CD14-positive monocyte (primary cell): ENCODE results near the gene AREL1. TPM values are rescaled to one million over a fixed set of nuclear protein-coding genes. Genes with fewer than 3 reads are reported as not detected.

ENCODE experiments used
- DNase-seq, 3 donors: peaks; one replicate each; pipeline ENCODE4 v3.0.0-alpha.2; 2011 to 2022
- H2AFZ ChIP-seq: 2 replicates; pipeline ENCODE4 v1.6.0; 2012; ENCODE audit warnings: mild to moderate bottlenecking, low read depth, low read length, inconsistent platforms; ENCODE audit not compliant: insufficient read depth, poor library complexity, severe bottlenecking
- H3K27ac ChIP-seq, 2 donors: 1 replicate in 1 of 2; 2 replicates in 1 of 2; pipeline ENCODE4 v1.5.1; 2012 to 2013; ENCODE audit warnings: low read length in 2 of 2, control low read depth in 1 of 2, inconsistent platforms in 1 of 2, low read depth in 1 of 2, mild to moderate bottlenecking in 1 of 2
- H3K27me3 ChIP-seq, 2 donors: one replicate each; pipeline versions ENCODE4 v1.6.0 to v1.6.1; 2011 to 2013; ENCODE audit warnings: low read length in 2 of 2; ENCODE audit not compliant: control insufficient read depth in 2 of 2, insufficient read depth in 2 of 2
- H3K36me3 ChIP-seq, 2 donors: replicated peaks in 1 of 2; 1 replicate in 1 of 2; 2 replicates in 1 of 2; pipeline versions ENCODE4 v1.5.1 to v1.6.1; 2012 to 2013; ENCODE audit warnings: low read length in 2 of 2, control low read depth in 1 of 2, inconsistent platforms in 1 of 2, mild to moderate bottlenecking in 1 of 2; ENCODE audit not compliant: insufficient read depth in 2 of 2, control insufficient read depth in 1 of 2
- H3K4me1 ChIP-seq, 2 donors: 1 replicate in 1 of 2; 2 replicates in 1 of 2; pipeline versions ENCODE4 v1.5.1 to v1.6.1; 2012 to 2013; ENCODE audit warnings: low read length in 2 of 2, control low read depth in 1 of 2, inconsistent platforms in 1 of 2, mild to moderate bottlenecking in 1 of 2, moderate library complexity in 1 of 2; ENCODE audit not compliant: insufficient read depth in 2 of 2, control insufficient read depth in 1 of 2
- H3K4me2 ChIP-seq: replicated peaks from 2 replicates; pipeline ENCODE3; 2012; ENCODE audit warnings: low read length, moderate library complexity, mild to moderate bottlenecking; ENCODE audit not compliant: poor library complexity, severe bottlenecking; ENCODE audit errors: extremely low read depth
- H3K4me3 ChIP-seq, 3 experiments: fragments of 200-600 bp in 1 of 3; sonication (generic) in 1 of 3; replicated peaks in 1 of 3; 1 replicate in 2 of 3; 2 replicates in 1 of 3; pipeline ENCODE4 v1.5.1; 2011 to 2013; ENCODE audit warnings: low read length in 3 of 3, mild to moderate bottlenecking in 3 of 3, control low read depth in 2 of 3, low read depth in 2 of 3, inconsistent platforms in 1 of 3, moderate library complexity in 1 of 3
- H3K79me2 ChIP-seq: 2 replicates; pipeline ENCODE4 v1.6.0; 2012; ENCODE audit warnings: mild to moderate bottlenecking, control low read depth, inconsistent platforms, low read length, moderate library complexity; ENCODE audit not compliant: insufficient read depth
- H3K9ac ChIP-seq: 2 replicates; pipeline ENCODE4 v1.6.0; 2017; ENCODE audit warnings: low read length, mild to moderate bottlenecking; ENCODE audit not compliant: insufficient read depth, poor library complexity, severe bottlenecking
- H3K9me3 ChIP-seq, 2 donors: replicated peaks in 1 of 2; 1 replicate in 1 of 2; 2 replicates in 1 of 2; pipeline versions ENCODE4 v1.5.1 to v1.6.1; 2012 to 2013; ENCODE audit warnings: low read length in 2 of 2, control low read depth in 1 of 2; ENCODE audit not compliant: control insufficient read depth in 1 of 2, insufficient read depth in 1 of 2
- H4K20me1 ChIP-seq: 2 replicates; pipeline ENCODE4 v1.6.0; 2012; ENCODE audit warnings: mild to moderate bottlenecking, low read length, control low read depth, moderate library complexity; ENCODE audit not compliant: insufficient read depth
- H3K27ac Mint-ChIP-seq, 7 donors: one replicate each; pipeline ENCODE4 v1.8.0; 2020; ENCODE audit warnings: mild to moderate bottlenecking in 7 of 7, mixed read lengths in 7 of 7, moderate library complexity in 6 of 7, inconsistent platforms in 2 of 7
- H3K27me3 Mint-ChIP-seq, 3 donors: one replicate each; pipeline ENCODE4 v1.8.0; 2021 to 2022; ENCODE audit warnings: low read depth in 3 of 3, mild to moderate bottlenecking in 3 of 3, mixed read lengths in 3 of 3, moderate library complexity in 3 of 3, inconsistent platforms in 1 of 3
- H3K36me3 Mint-ChIP-seq, 2 donors: one replicate each; pipeline ENCODE4 v1.8.0; 2020; ENCODE audit warnings: mixed read lengths in 2 of 2, inconsistent platforms in 1 of 2, mild to moderate bottlenecking in 1 of 2
- H3K4me1 Mint-ChIP-seq: one replicate; pipeline ENCODE4 v1.8.0; 2020; ENCODE audit warnings: mild to moderate bottlenecking, mixed read lengths
- H3K4me3 Mint-ChIP-seq, 2 donors: one replicate each; pipeline ENCODE4 v1.8.0; 2020; ENCODE audit warnings: mild to moderate bottlenecking in 2 of 2, mixed read lengths in 2 of 2, moderate library complexity in 1 of 2
- H3K9me3 Mint-ChIP-seq, 7 donors: one replicate each; pipeline ENCODE4 v1.8.0; 2020 to 2022; ENCODE audit warnings: mixed read lengths in 7 of 7, mild to moderate bottlenecking in 6 of 7, moderate library complexity in 6 of 7, inconsistent platforms in 2 of 7
- CTCF ChIP-seq: fragments of 200-600 bp; IDR thresholded peaks from one replicate; pipeline ENCODE4 v1.8.0; 2022; ENCODE audit warnings: antibody characterized with exemption, mild to moderate bottlenecking
- WGBS: methylation state at CpG from one replicate; pipeline ENCODE4 v1.1.5; 2013; ENCODE audit warnings: missing lambda C conversion rate; ENCODE audit not compliant: insufficient coverage; 5-methylcytosine and 5-hydroxymethylcytosine counted together
- intact Hi-C, 2 donors: fragments of 100-400 bp; cut with micrococcal nuclease; formaldehyde crosslinking; loops; one replicate each; pipeline versions ENCODE4 v1.15.0 to v1.15.1; 2023
- polyA plus RNA-seq, 3 donors: library from polyadenylated mRNA; depleted of rRNA in 1 of 3; unstranded in 2 of 3; stranded (reverse) in 1 of 3; fragments of 300-500 nt in 2 of 3; fragments of >200 nt in 1 of 3; fragmentation: Illumina TruSeq in 2 of 3; gene quantifications; 1 replicate in 2 of 3; 2 replicates in 1 of 3; pipeline ENCODE4 v1.2.3, GENCODE V29; 2012 to 2021

Gene AREL1
- polyA plus RNA-seq, 3 donors, result 12.5 to 23.3 (median 20.0) TPM

- H3K27me3 Mint-ChIP-seq, result peaks cover 0 to 5% (median 4%) of the 10 kb centered on the region in 3 donors
- peaks cover 9 to 53% of the 10 kb centered on the region in 2 donors for H3K36me3 ChIP-seq
- H3K4me3 ChIP-seq, result no peak overlapping the region
- H3K4me1 ChIP-seq, result peaks cover 0 to 5% of the 10 kb centered on the region in 2 donors
- intact Hi-C loops, result no loop called here
- no peak for DNase-seq
- H4K20me1 ChIP-seq, result no peaks in the 10 kb centered on the region
- H3K4me1 Mint-ChIP-seq, result peaks cover 7% of the 10 kb centered on the region
- WGBS, result 90% methylated on average over 14 of the region's 15 CpGs
- H3K4me2 ChIP-seq, result no peak overlapping the region
- peak overlapping the region in 1 of 7 donors; percentile 1 for H3K27ac Mint-ChIP-seq
- no peak overlapping the region for H3K27ac ChIP-seq
- H2AFZ ChIP-seq, result no peak overlapping the region
- no peak for TF ChIP-seq CTCF
- H3K27me3 ChIP-seq, result no peaks in the 10 kb centered on the region
- H3K4me3 Mint-ChIP-seq, result no peak overlapping the region
- peaks cover 38 to 44% of the 10 kb centered on the region in 2 donors for H3K36me3 Mint-ChIP-seq
- H3K9me3 Mint-ChIP-seq, result no peaks in the 10 kb centered on the region
- no peaks in the 10 kb centered on the region for H3K9me3 ChIP-seq
- H3K79me2 ChIP-seq, result no peaks in the 10 kb centered on the region
- no peak overlapping the region for H3K9ac ChIP-seq
Observed at GRCh38 chr14:74653386-74654138, 59.3 kb downstream of the AREL1 start.

GRCh38 chr14:74652541-74652940, 60.3 kb downstream of the AREL1 start:
- Histone ChIP-seq H3K9ac (no peak overlapping the region), H4K20me1 (no peaks in the 10 kb centered on the region), H3K4me2 (no peak overlapping the region), H2AFZ (no peak overlapping the region), H3K27me3 (no peaks in the 10 kb centered on the region), H3K27ac (no peak overlapping the region), H3K79me2 (no peaks in the 10 kb centered on the region), H3K4me3 (no peak overlapping the region), H3K4me1 (peaks cover 0 to 5% of the 10 kb centered on the region in 2 donors), H3K9me3 (no peaks in the 10 kb centered on the region), H3K36me3 (peaks cover 5 to 43% of the 10 kb centered on the region in 2 donors)
- no peak for DNase-seq
- Mint-ChIP-seq H3K27ac (no peak overlapping the region), H3K4me1 (peaks cover 13% of the 10 kb centered on the region), H3K27me3 (peaks cover 2 to 5% (median 4%) of the 10 kb centered on the region in 3 donors), H3K4me3 (no peak overlapping the region), H3K9me3 (no peaks in the 10 kb centered on the region), H3K36me3 (peaks cover 36 to 37% of the 10 kb centered on the region in 2 donors)
- 54% methylated on average over 3 of the region's 4 CpGs for WGBS
- no peak for TF ChIP-seq CTCF
- intact Hi-C loops, result no loop called here
